ENCODE measurements around the gene SEMA3D. TPM values are rescaled to one million over a fixed set of nuclear protein-coding genes. Genes with fewer than 3 reads are reported as not detected.

Gene SEMA3D
- total RNA-seq, 2 donors from 2014 or later: not detected

DNA sequence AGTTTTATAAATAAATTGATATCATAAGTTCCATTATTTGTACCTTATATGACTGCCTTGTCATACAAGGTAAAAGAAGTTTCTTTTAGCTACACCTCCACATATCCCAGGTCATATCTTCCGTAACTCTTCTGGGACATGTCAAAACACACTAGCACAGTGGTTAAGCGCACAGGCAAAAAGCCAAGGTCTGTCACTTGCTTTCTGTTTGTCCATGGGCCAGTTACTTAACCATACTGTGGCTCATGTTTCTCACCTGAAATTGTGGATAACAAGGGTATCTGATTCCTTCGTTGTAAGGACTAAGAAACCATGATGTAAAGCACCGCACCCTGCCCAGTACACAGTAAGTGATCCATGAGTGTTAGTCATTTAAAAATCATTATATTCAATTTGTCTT is 56.2 kb downstream of the SEMA3D start:
- Mint-ChIP-seq H3K27ac (no peak overlapping the region), H3K9me3 (peaks cover under 1% of the 10 kb centered on the region), H3K36me3 (no peaks in the 10 kb centered on the region), H3K27me3 (no peaks in the 10 kb centered on the region), H3K4me1 (ENCODE audit: low read depth in 2 of 2) (no peaks in the 10 kb centered on the region), H3K4me3 (no peak overlapping the region)
- DNase-seq (ENCODE audit: low spot score) (no peak), ATAC-seq (no peak)

DNA sequence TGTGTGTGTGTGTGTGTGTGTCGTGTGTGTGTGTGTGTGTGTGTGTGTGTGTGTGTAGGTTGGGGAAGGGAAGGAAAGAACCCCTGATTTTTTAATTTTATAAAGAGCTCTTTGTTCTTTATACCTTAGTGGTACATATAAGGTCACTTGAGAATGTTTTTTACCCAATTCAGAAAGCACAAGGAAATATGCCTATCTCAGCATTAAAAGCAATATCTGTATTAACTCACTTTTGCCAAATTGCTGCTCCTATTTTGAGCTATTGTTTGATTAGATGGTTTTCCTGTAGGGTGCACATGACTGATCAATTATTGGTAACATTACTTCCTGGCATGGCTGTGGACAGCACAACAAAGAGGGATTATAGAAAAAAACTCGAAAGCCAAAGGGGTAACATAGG is 60.5 kb downstream of the SEMA3D start:
- Mint-ChIP-seq H3K4me3 (no peak overlapping the region), H3K4me1 (ENCODE audit: low read depth in 2 of 2) (no peaks in the 10 kb centered on the region), H3K27ac (no peak overlapping the region), H3K9me3 (peaks cover 3% of the 10 kb centered on the region), H3K36me3 (no peaks in the 10 kb centered on the region), H3K27me3 (no peaks in the 10 kb centered on the region)
- no peak for ATAC-seq
- DNase-seq (ENCODE audit: low spot score): no peak

DNA sequence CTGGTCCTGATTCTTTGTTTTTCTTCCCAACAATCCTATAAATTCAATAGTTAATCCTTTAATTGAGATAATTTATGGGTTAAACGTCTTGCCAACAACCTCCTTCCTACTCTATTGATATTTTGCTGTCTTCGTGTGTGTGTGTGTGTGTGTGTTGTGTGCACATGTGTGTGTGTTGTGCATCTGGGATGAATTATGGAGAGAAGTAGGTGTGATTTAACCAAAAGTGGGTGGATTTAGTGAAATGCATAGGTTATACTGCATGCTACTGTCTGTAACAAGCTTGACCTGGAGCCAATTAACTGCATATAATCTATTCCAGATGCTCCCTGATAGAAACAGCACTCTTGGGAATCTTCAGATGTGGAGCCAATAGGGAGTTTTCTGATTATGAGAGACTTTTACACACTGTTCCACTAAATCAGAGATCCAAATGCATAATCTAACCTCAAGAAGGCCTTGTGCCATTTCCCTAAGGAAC is 61.2 kb downstream of the SEMA3D start:
- Mint-ChIP-seq H3K4me1 (ENCODE audit: low read depth in 2 of 2) (no peaks in the 10 kb centered on the region), H3K9me3 (peaks cover 3% of the 10 kb centered on the region), H3K27me3 (no peaks in the 10 kb centered on the region), H3K36me3 (no peaks in the 10 kb centered on the region), H3K27ac (no peak overlapping the region), H3K4me3 (no peak overlapping the region)
- no peak for ATAC-seq
- no peak for DNase-seq (ENCODE audit: low spot score)

DNA sequence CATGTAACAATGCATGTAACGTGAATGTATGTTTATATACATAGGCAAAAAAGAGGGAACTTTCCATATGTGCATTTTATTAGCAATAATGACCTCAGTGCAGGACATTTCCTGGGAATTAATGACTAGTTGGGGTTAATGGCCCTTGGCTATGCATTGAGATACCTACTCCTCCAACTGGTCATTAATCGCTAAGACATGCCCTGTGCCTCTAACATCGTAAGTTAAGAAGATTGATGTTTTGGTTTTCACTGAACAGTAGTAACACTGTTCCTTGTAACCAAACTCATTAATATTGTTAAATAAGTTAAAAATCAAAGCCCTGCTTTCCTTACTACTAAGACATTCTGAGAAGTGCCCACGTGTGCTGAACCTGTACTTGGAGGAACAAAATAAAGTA is 61.7 kb downstream of the SEMA3D start:
- H3K36me3 Mint-ChIP-seq: no peaks in the 10 kb centered on the region

DNA sequence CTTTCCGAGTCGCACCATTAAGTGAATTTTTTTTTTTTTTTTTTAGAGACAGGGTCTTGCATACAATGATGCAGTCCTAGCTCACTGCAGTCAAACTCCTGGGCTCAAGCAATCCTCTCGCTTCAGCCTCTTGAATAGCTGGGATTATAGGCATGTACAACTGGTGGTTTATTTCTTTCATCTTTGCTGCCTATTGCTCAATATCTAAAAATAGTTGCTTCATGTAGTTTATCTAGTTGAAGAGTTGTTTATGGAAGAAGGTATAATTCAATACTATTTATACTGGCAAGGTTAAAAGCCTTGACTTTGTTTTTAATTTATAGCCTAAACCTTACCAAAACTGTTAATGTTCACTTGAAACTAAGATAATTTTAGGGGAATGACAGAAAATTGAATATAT is 66.9 kb downstream of the SEMA3D start:
- Mint-ChIP-seq H3K27me3 (no peaks in the 10 kb centered on the region), H3K27ac (no peak overlapping the region), H3K4me3 (no peak overlapping the region), H3K9me3 (no peaks in the 10 kb centered on the region), H3K4me1 (ENCODE audit: low read depth in 2 of 2) (no peaks in the 10 kb centered on the region), H3K36me3 (no peaks in the 10 kb centered on the region)
- no peak for DNase-seq (ENCODE audit: low spot score)
- ATAC-seq: no peak

More for the DNA sequence above, 61.7 kb downstream of the SEMA3D start:
- DNase-seq (ENCODE audit: low spot score) (no peak), ATAC-seq (no peak)
- Mint-ChIP-seq H3K27ac (no peak overlapping the region), H3K4me3 (no peak overlapping the region), H3K27me3 (no peaks in the 10 kb centered on the region), H3K9me3 (peaks cover 3% of the 10 kb centered on the region), H3K4me1 (ENCODE audit: low read depth in 2 of 2) (no peaks in the 10 kb centered on the region)

DNA sequence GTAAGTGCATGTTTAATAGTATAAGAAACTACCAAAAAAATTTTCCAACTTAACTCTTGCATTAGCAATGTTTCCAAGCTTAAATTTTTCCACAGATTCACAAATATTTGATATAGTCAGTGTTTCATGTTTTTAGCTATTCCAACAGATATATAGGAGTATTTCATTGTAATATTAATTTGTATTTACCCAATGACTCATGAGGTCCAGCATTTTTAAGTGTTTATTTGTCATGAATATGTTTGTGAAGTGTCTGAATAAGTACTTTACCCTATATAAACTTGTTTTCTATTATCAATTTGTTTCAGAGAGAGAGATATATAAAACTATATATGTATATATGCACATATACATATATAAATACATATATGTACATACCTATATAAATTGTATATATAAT is 71.0 kb downstream of the SEMA3D start:
- ATAC-seq: no peak
- Mint-ChIP-seq H3K27ac (no peak overlapping the region), H3K4me3 (no peak overlapping the region), H3K4me1 (ENCODE audit: low read depth in 2 of 2) (no peaks in the 10 kb centered on the region), H3K27me3 (no peaks in the 10 kb centered on the region), H3K9me3 (peaks cover 8% of the 10 kb centered on the region), H3K36me3 (peaks cover 5% of the 10 kb centered on the region)
- DNase-seq (ENCODE audit: low spot score): no peak

DNA sequence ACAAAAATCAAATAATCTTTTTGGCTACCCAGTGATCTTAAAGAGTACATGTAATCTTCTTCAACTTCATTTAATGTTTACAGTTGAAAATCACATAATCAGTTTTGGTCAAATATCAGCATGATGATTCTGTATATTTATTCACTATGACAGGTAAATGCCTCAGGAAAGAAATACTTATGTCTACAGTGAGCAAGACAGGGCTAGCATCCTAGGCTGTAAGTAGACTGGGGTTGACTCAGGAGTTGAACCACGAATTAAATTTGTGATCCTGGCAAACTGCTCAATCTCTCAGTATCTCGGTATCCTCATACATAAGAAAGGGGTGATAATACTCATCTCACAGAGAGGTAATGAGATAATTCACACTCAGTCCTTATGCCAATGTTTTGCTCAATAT is 71.8 kb downstream of the SEMA3D start:
- H3K36me3 Mint-ChIP-seq: peaks cover 5% of the 10 kb centered on the region
- no peak overlapping the region for H3K27ac Mint-ChIP-seq
- H3K27me3 Mint-ChIP-seq: no peaks in the 10 kb centered on the region
- H3K4me1 Mint-ChIP-seq (ENCODE audit: low read depth in 2 of 2): no peaks in the 10 kb centered on the region
- no peak overlapping the region for H3K4me3 Mint-ChIP-seq
- DNase-seq (ENCODE audit: low spot score) (no peak), ATAC-seq (no peak)
- H3K9me3 Mint-ChIP-seq: peaks cover 8% of the 10 kb centered on the region

DNA sequence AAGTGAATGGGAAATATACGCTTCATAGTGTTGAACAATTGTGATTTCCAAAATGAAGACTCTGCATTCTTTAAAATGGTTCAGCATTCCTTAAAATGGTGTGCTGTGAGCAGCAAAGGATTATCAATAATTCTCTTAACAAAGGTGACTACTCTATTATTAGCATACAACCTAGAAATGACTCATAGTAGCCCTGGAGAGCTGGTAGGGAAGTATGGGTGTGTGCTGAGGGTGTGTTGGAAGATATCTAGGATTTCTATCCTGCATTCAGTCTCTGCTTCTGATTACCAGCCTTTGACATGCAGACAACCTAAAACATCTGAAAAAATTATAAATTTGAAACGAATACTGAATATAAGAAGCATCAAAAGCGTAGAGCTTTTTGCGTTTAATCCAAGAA is 72.5 kb downstream of the SEMA3D start:
- ATAC-seq (no peak), DNase-seq (ENCODE audit: low spot score) (no peak)
- no peak overlapping the region for H3K4me3 Mint-ChIP-seq
- no peaks in the 10 kb centered on the region for H3K4me1 Mint-ChIP-seq (ENCODE audit: low read depth in 2 of 2)
- H3K36me3 Mint-ChIP-seq: peaks cover 5% of the 10 kb centered on the region
- no peak overlapping the region for H3K27ac Mint-ChIP-seq
- peaks cover 8% of the 10 kb centered on the region for H3K9me3 Mint-ChIP-seq
- no peaks in the 10 kb centered on the region for H3K27me3 Mint-ChIP-seq

DNA sequence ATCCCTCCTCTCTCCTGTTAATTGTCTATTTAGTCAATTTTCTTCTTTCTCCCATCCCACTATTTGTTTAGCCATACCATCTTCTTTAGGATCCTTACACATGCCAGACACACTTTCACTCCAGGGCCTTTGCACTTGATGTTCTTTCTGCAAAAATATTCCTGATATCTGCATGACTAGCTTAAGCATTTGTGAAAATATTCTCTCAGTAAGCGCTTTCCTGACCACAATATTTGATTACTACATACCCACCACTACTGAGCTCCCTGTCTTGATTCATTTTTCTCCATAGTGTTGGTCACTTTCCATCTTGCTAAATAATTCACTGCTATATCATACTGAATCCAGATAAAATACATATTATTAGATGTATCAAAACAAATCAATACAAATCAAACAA is 75.1 kb downstream of the SEMA3D start:
- H3K4me1 Mint-ChIP-seq (ENCODE audit: low read depth in 2 of 2): no peaks in the 10 kb centered on the region
- no peak for ATAC-seq

DNA sequence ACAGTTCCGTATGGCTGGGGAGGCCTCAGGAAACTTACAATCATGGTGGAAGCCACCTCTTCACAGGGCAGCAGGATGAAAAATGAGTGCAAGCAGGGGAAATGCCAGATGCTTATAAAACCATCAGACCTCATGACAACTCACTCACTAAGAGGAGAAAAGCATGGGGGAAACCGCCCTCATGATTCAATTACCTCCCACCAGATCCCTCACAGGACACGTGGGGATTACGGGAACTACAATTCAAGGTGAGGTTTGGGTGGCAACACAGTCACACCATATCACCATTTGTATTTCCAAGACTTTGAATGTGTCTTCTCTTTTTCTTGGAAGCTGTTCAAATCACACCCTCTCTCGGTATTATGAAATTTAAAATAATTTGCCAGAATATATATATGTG is 80.1 kb downstream of the SEMA3D start:
- no peak overlapping the region for H3K4me3 Mint-ChIP-seq
- H3K27me3 Mint-ChIP-seq: no peaks in the 10 kb centered on the region
- peaks cover 13% of the 10 kb centered on the region for H3K9me3 Mint-ChIP-seq
- DNase-seq (ENCODE audit: low spot score) (no peak), ATAC-seq (no peak)
- no peak overlapping the region for H3K27ac Mint-ChIP-seq
- peaks cover 5% of the 10 kb centered on the region for H3K36me3 Mint-ChIP-seq
- no peaks in the 10 kb centered on the region for H3K4me1 Mint-ChIP-seq (ENCODE audit: low read depth in 2 of 2)

More for the DNA sequence above, 75.1 kb downstream of the SEMA3D start:
- Mint-ChIP-seq H3K4me3 (no peak overlapping the region), H3K27ac (no peak overlapping the region), H3K9me3 (peaks cover 12% of the 10 kb centered on the region), H3K27me3 (no peaks in the 10 kb centered on the region), H3K36me3 (peaks cover 5% of the 10 kb centered on the region)
- DNase-seq (ENCODE audit: low spot score): no peak

DNA sequence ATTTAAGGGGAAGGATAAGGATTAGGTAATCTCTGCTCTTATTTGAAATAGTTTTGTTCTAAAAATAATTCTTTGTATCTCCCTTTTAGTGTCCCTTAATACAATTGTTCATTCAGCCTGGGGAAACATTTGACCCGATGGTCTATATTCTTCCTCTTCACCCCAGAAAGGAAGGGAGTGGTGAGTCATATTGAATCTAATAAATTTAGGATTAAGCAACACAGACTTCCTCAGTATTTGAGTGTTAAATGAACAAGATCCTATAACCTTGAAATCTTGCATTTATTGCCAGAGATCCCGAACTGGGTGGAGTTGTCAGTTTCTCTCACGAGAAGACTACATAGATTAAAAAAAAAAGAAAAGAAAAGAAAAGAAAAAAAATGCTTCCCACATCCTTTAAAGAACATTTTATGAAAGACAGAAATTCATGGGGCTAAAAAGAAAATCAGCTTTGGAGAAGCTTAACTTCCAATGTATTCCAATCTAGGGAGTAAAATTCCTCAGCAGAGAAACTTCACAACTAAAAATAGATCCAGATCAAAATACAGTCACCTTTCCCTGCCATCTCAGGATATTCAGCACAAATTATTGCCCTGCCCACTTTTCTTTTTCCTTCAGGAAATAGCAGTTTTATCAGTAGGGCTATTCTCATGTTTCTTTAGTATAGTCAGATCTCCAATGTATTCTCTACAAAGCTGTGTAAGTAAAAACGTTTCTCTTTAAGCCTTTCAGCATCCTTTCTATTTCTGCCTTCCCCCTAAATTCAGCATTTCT is 82.2 kb downstream of the SEMA3D start:
- no peaks in the 10 kb centered on the region for H3K27me3 Mint-ChIP-seq
- no peak overlapping the region for H3K4me3 Mint-ChIP-seq
- ATAC-seq (no peak), DNase-seq (ENCODE audit: low spot score) (no peak)
- H3K36me3 Mint-ChIP-seq: no peaks in the 10 kb centered on the region
- no peak overlapping the region for H3K27ac Mint-ChIP-seq
- no peaks in the 10 kb centered on the region for H3K4me1 Mint-ChIP-seq (ENCODE audit: low read depth in 2 of 2)
- peaks cover 7% of the 10 kb centered on the region for H3K9me3 Mint-ChIP-seq

DNA sequence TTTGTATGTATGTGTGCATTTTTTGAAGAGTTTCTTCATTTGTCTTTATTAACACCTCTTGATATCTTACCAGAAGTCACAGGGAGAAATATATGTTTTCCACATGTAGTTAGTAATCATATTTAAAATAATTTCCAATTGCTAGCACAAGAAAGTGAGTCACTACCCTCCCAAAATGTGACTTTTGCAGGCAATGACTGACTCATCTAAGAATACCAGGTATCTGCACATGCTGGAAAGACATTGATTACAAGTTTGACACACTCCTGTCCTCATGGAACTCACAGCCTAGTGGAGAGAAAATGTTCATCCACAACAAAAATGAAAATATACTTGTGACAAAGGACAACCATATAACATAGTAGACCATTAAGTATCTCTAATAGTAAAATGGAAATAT is 82.9 kb downstream of the SEMA3D start:
- H3K4me3 Mint-ChIP-seq: no peak overlapping the region
- H3K27me3 Mint-ChIP-seq: no peaks in the 10 kb centered on the region
- H3K36me3 Mint-ChIP-seq: no peaks in the 10 kb centered on the region
- ATAC-seq: no peak
- no peak overlapping the region for H3K27ac Mint-ChIP-seq
- no peak for DNase-seq (ENCODE audit: low spot score)
- H3K9me3 Mint-ChIP-seq: peaks cover 7% of the 10 kb centered on the region
- H3K4me1 Mint-ChIP-seq (ENCODE audit: low read depth in 2 of 2): no peaks in the 10 kb centered on the region

DNA sequence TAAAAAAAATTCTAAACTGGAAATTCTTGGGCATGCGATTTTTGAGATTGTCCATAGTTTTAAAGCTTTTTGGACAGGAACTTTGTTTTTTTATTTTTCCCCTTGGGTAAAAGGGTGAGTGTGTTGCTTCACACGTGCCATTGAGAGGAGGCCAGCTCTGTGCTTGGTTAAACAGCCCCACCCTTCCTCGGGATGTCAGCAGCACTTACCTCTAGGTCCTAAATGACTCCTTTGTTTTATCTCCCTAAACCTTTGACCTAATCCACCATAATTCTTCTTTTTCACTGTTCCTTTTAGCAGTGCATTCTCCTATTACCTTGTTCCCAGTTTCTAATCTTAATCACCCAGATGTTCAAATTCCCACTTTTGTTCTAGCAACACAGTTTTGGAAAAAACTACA is 83.5 kb downstream of the SEMA3D start:
- no peaks in the 10 kb centered on the region for H3K36me3 Mint-ChIP-seq
- H3K9me3 Mint-ChIP-seq: peaks cover 7% of the 10 kb centered on the region
- DNase-seq (ENCODE audit: low spot score) (no peak), ATAC-seq (no peak)
- H3K27ac Mint-ChIP-seq: no peak overlapping the region
- no peaks in the 10 kb centered on the region for H3K4me1 Mint-ChIP-seq (ENCODE audit: low read depth in 2 of 2)
- H3K27me3 Mint-ChIP-seq: no peaks in the 10 kb centered on the region
- no peak overlapping the region for H3K4me3 Mint-ChIP-seq

DNA sequence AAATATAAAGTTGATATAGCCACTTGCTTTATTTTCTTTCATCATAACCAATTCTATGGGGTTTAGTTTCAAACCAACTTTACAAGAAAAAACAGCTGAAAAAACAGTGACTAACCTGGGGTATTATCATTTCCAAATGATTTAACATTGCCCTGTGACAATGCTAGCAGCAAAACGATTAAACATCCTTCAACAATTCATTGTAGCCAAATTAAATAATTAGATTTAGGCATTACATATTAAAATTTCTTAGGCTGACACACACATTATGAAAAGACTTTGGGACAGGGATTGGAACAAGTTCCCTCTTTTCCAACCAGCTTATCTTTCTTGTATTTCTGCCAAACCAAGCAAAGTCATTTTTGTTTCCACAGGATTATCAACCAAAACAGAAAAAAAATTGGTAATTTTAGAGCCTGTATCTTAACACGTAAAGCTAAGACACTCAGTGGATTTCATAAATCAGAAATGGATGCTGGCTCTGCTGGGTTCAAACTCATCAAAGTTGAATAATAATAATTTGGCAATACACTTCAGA is 84.0 kb downstream of the SEMA3D start:
- H3K4me1 Mint-ChIP-seq (ENCODE audit: low read depth in 2 of 2): no peaks in the 10 kb centered on the region
- no peak for DNase-seq (ENCODE audit: low spot score)
- H3K27me3 Mint-ChIP-seq: no peaks in the 10 kb centered on the region
- peaks cover 7% of the 10 kb centered on the region for H3K9me3 Mint-ChIP-seq
- no peak for ATAC-seq
- H3K27ac Mint-ChIP-seq: no peak overlapping the region
- H3K36me3 Mint-ChIP-seq: no peaks in the 10 kb centered on the region
- no peak overlapping the region for H3K4me3 Mint-ChIP-seq

DNA sequence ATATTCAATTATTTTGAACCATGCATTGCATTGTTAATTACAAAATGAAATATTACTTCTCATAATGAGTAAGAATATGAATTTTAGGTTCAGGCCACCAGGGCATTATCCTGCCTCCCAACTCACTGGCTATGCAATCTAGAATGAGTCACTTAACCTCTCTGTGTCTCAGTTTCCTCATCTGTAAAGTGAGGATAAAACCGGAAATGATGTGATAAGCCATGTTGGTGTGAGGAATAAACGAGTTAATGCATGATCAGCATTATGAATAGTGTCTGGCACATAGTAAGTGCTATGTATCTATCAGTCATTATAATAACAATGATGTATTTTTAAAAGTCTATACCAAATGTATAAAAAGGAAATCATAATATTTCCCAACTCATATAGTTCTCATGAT is 85.5 kb downstream of the SEMA3D start:
- H3K4me3 Mint-ChIP-seq: no peak overlapping the region
- DNase-seq (ENCODE audit: low spot score): no peak
- peaks cover 6% of the 10 kb centered on the region for H3K9me3 Mint-ChIP-seq
- no peak overlapping the region for H3K27ac Mint-ChIP-seq
- ATAC-seq: no peak
- no peaks in the 10 kb centered on the region for H3K27me3 Mint-ChIP-seq
- no peaks in the 10 kb centered on the region for H3K36me3 Mint-ChIP-seq
- H3K4me1 Mint-ChIP-seq (ENCODE audit: low read depth in 2 of 2): no peaks in the 10 kb centered on the region
